GM19238 (cell line): ENCODE measurements around the gene GAS2L3.
"Not testable (repeated sequence)": the region's sequence is repeated elsewhere in the genome, so short reads cannot be mapped to it uniquely, and the experiment has no call there.

Experiments
- DNase-seq: peaks from one replicate; pipeline ENCODE4 v3.0.0; 2011; ENCODE audit warnings: low spot score; ENCODE audit not compliant: insufficient read length

Gene GAS2L3

DNA sequence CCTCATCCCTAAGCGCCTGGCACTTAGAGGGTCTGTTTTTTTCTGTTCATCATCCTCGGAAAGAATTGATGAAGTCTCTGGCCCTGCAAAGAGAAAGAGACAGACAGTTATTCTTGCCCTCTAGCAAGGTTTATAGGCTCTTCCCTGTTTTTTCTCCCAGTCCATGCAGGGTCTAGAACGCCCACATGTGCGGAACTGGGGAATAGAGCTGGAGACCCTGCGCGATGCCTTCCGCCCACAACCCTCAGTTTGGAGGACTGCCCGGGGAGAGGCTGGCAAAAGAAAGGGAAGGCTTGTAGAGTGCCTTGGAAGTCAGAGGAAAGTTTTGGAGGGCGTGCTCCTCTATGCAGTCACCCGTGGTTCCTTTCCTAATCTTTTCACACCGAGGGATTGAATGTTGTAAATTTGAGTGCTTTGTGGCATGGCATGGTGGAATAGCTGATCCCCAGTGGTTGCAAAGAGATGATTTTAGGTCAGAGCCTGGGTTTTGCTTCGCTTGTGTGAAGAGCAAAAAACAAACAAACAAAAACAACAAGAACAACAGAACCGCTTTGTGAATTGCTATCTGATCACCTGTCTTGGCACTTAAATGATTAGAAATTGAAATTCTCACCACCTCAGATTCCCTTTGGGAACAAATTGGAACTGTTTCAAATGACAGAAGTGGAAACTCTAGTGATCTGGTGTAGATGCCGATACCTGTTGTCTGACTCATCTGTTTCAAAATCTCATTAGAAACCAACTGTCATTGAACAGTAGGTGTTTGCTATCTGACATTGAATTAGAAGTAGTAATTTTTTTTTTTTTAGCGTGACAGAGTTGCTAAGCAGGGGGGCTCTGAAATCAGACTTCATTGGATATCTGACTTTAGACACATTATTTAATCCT lies 947 bp downstream of the GAS2L3 start:
- no peak for DNase-seq

DNA sequence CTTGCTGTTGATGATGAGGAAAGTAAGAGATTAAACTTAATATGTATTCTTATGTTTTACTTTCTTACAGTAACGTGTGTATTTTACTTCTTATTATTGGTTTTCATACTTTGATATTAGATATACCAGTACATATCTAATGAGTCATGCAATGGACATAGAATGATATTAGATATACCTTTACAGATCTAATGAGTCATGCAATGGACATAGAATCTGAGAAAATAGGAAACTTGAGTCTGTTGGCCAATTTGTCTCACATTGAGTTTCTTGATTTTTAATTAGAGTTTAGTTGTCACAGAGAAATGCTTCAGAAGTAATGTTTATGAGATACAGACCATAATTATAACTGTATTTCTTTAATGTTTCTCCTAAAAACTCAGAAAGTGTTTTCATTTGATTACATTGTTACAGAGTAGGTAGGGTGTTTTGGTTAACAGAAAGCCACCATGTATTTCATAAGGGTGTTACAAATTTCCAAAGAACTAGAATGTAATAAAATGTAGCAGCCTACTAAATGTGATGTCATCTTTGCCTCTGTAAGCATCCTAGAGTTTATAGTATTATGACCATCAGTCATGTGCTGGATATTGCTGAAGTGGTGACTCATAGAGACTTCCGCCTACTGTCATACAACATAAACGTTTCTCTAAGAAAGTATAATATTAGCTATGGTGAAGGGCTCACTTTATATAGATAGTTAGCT lies 3.0 kb downstream of the GAS2L3 start:
- no peak for DNase-seq

DNA sequence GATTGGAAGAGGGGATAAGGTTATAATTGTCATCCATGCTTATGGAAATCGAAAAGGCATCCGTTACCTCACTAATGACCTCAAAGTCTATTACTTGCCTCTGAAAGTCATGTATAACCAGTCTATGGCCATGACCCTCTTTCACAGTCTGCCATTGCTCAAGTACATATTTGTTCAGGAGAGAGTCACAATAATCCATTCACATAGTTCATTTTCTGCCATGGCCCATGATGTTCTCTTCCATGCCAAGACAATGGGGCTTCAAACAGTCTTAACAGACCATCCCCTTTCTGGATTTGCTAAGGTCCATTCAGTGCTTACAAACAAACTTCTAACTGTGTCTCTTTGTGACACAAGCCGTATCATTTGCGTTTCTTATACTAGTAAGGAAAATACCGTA lies 5.4 kb downstream of the GAS2L3 start:
- no peak for DNase-seq

DNA sequence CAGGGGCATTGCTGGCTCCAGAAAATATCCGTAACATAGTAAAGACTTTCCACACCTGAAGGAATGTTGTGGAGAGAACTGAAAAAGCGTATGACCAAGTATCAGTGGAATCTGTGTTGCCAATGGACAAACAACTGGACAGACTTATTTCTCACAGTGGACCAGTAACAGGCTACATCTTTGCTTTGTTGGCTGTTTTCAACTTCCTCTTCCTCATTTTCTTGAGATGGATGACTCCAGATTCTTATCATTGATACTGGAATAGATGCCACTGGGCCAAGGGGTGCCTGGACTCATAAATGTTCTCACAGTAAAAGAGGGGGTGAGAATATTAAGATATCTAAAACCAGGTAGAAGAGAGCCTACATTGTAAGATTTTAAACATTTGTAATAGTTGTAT lies 6.4 kb downstream of the GAS2L3 start:
- no peak for DNase-seq

DNA sequence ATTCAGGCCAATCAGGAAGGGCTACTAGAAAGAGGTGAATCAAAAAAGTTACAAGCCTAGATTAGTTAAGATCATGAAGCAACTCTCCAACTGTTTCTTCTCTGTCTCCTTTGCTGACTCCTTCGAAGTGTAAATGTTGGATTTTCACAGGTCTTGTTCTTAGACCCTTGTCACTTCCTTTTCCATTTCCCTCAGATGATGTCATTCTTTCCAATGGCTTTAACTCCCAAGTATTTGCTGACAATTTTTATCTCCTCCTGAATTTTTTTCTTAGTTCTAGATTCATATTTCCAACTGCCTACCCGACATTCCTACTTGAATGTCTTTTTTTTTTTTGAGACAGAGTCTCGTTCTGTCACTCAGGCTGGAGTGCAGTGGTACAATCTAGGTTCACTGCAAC lies 10.8 kb downstream of the GAS2L3 start:
- no peak for DNase-seq

- DNase-seq: no peak
Measured at GRCh38 chr12:100591979-100592378, 18.5 kb downstream of the GAS2L3 start.

GRCh38 chr12:100593490-100593889 lies 20.0 kb downstream of the GAS2L3 start:
- no peak for DNase-seq

- DNase-seq: no peak
Measured at GRCh38 chr12:100601626-100602025, 28.1 kb downstream of the GAS2L3 start.

DNA sequence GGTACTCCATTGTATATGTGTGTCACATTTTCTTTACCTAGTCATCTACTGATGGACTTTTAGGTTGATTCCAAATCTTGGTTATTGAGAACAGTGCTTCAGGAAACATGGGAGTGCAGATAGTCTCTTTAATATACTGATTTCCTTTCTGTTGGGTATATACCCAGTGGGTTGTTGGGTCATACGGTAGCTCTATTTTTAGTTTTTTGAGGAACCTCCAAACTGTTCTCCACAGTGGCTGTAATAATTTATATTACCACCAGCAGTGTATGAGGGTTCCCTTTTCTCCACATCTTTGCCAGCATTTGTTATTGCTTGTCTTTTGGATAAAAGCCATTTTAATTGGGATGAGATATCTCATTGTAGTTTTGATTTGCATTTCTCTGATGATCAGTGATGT lies 29.5 kb downstream of the GAS2L3 start:
- DNase-seq: not testable (repeated sequence)

DNA sequence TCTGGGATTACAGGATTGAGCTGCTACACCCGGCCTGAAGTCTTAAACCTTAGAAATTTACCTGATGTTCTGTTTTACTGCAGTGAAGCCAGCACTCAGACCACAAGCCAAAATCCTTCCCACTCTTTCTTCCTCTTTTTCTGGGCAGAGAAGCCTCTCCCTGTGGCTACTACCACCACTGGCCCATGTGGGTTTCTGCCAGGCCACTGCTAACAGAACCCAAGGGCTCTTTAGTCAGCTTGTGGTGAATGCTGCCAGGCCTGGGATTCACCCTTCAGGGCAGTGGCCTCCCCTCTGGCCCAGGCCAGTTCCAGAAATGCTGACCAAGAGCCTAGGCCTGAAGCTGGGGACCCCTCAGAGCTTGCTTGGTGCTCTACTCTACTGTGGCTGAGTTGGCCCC lies 35.3 kb downstream of the GAS2L3 start:
- no peak for DNase-seq

DNA sequence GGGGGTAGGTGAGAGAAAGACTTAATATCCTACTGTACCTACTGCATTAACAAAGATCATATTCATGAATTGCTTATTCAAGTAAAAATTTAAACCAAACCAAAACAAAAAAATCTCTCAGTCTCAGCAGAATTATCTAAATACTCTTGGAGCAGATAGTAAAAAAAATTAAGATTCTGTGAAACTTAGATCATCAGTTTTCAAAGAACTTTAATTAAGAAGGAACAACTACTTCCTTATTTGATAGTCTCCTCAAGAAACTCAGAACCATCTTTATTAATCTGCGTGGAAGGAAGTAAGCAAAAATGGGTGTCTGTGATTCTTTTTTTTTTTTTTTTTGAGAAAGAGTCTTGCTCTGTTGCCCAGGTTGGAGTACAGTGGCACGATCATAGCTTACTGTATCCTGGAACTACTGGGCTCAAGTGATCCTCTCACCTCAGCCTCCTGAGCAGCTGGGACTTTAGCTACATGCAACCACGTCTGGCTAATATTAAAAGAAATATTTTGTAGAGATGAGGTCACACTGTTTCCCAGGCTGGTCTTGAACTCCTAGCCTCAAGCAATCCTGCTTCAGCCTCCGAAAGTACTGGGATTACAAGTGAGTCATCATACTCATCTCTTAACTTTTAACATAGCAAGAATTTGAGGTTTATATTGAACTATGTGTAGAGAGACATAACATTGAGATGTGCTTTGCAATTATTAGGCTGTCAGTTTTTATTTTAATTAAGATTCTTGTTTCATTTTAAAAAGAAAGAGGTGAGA lies 37.4 kb downstream of the GAS2L3 start:
- DNase-seq: no peak

GRCh38 chr12:100612606-100613005 lies 39.1 kb downstream of the GAS2L3 start:
- DNase-seq: no peak

- DNase-seq: no peak
Measured at GRCh38 chr12:100624571-100624970, 51.1 kb downstream of the GAS2L3 start.

DNA sequence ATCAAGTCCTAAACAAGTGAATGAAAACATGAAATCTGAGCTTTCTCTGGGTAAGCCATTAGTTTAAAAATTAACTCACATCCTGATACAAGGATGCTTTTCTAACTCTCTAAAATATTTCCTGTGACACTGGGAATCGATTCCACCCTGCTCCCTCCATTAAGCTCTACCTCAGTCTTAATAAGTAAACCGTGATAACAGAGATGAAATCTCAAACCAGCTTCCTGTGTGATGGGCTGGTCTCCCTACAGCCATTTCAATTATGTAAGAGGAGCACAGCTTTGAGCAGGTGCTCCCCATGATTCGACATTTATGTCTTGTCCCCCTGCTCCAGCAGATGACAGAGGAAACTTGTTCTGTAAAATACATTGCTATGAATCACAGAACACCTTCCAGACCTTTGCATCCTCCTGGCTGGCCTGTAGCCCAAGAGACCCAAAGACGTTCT lies 59.0 kb downstream of the GAS2L3 start:
- no peak for DNase-seq

GRCh38 chr12:100633082-100633785 lies 59.8 kb downstream of the GAS2L3 start:
- not testable (repeated sequence) for DNase-seq

DNA sequence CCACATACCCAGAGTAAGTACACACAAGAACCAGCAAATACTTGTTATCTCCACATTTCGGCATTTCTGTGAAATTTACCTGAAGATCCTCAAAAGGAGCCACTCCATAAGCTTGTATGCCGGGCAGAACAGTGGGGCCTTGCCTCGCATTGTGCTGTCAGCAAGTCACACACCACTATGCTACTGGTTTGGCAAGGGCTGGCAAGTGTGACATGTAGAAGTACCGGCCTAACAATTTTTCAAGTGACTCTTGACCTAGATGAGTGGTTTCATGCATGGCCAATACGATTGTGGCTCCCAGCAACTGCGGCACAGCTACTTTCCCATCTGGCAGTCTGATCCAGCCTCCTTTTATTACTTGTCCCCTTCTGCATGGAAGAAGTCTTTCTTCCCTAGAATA lies 69.8 kb downstream of the GAS2L3 start:
- no peak for DNase-seq

GRCh38 chr12:100646896-100647295 lies 73.4 kb downstream of the GAS2L3 start:
- DNase-seq: no peak

DNA sequence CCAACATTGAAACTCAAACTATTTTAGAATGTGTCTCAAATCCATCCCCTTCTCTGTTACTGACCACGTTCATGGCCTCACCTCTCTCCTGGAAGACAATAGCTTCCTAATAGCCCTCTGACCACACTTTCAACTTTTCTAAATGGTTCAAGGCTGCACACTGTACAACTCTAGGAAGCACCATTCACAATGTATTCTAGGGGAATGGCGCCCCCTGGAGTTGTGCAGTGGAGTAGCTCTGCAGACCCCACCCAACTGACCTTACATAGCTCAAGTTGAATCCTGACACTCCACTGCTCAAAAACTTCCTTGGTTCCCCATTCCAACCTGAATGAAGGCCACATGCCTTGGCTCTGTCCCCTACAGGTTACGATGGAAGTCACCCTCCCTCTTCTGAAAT lies 77.6 kb downstream of the GAS2L3 start:
- no peak for DNase-seq

DNA sequence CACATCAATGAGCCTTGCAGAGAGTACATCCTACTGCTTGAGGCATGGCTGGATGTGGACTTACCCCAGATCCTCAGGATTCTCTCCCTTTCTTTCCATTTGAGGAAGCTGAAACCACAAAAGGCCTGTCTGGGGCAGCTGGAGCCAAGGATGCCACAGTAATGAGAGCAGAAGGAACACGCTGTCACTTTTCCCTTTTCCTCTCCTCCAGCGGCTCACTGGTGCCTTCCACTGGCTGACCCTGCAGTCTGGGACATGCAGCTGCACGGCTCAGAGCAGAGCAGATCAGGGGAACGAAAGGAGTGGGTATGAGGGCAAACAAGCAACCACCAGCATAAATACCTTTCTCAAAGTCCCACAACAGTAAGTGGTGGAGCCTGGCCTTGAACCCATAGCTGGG lies 78.2 kb downstream of the GAS2L3 start:
- no peak for DNase-seq

GRCh38 chr12:100652488-100652887 lies 79.0 kb downstream of the GAS2L3 start:
- no peak for DNase-seq

DNA sequence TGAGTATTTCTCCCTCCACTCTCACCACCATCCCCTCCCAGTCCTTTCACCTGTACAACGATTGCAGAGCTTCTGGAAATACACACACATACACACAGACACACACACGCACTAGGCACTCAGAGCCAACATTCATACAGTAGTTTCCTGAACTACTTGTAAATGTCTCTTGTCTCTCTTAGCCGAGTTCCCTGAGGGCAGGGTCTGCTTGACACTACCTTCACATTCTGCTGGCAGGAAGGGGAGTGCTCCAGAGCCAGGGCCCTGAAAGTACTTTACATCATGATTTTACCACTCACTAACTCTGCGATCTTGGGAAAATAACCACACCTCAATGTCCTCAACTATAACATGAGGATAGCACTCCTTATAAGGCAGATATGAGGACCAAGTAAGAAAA lies 82.7 kb downstream of the GAS2L3 start:
- DNase-seq: no peak
